Activated CD4-positive, alpha-beta T cell treated with anti-CD3 and anti-CD28 coated beads for 1 hour (primary cell): ENCODE measurements around the gene FOXP1.

Source experiments
- DNase-seq: peaks from one replicate; pipeline ENCODE4 v3.0.0-alpha.2; 2020

The FOXP1 gene

DNA sequence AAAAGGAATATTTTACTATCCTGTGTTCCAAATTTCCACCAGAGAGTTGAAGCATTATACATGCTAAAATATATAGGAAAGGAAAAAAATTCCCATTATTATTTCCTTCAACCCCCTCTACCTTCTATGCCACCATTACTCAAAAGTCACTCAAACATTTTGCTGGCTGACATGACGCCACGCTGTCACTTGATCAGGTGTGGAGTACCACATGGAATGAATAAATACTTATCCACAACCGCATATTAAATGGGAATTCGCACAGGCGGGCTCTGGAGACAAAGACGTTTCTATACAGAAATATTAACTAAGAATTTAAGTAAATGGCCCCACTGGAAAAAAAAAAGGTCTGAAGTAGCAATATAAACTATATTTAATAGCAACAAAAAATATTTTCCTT, 266.4 kb downstream of the FOXP1 start:
- DNase-seq, result no peak

DNA sequence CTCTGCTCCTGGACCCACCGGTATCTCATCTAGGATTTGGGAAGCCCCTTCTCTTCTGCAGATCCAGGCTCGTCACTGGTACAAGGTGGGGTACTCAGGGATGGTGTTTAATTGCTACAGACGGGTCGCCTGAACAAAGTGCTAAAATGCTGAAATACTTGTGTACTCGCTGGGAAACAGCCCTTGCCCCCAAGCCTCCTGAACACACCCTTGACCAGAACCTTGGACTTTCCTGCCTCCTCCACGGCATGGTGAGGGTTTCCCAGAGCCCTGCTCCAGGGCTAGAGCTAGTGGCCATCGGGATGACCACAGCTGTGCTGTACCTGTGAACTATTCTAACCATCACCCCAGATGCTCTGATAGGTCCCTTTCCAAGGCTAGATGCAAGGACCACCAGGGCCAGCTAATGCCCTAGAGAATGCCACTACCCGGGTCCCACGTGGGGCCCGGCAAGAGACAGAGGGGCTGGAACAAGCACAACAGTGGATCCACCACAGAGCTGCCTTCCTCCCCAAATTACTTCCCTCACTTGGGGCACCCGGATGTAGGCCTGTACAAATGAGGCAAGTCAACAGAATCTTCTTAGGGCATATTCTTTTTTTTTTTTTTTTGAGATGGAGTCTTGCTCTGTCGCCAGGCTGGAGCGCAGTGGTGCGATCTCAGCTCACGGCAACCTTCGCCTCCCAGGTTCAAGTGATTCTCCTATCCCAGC, 267.3 kb downstream of the FOXP1 start:
- no peak for DNase-seq

DNA sequence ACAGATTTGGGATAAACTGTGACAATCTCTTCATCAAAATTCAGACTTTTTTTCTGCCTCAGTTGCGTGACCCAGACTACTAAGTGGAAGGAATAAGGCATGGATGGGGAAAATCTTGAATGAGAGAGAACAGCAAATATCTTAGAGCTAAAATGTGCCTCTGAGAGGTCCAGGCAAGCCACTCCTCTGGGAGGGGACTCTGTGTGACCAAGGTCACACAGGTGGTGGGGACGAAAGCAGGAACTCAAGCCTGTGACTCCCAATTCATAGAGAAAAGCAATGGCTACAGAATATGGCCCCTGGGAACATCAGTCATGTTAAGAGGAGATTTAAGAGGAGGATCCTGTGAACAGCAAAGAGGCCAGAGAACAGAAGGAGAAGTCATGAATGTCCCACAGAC, 268.1 kb downstream of the FOXP1 start:
- DNase-seq, result no peak

DNA sequence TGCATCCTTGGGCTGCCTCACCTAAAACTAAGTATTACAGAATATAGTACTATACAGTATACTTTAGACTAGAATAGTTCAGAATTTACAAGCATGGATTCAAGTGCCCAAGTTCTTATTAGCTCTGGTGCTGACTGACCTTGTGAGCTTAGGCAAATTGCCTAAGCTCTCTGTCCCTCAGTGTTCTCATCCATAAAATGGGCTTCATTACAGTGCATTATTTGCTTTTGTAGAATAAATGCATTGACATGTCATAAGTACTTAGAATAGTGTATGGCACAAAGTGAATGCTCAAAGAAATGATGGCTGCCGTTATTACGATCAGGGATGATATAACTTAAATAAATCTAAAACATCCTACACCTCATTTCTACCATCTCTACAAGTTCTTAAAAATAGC, 269.7 kb downstream of the FOXP1 start:
- no peak for DNase-seq

DNA sequence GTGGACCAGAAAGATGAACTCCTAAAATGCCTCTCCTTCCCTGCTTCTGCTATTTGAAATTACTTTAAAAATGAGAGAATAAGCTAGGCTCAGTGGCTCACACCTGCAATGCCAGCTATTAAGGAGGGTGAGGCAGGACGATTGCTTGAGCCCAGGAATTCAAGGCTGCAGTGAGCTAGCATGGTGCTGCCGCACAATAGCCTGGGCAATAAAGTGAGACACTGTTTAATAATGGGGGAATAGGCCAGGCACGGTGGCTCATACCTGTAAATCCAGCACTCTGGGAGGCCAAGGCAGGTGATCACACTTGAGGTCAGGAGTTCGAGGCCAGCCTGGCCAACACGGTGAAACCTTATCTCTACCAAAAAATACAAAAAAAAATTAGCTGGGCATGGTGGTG, 271.1 kb downstream of the FOXP1 start:
- no peak for DNase-seq

DNA sequence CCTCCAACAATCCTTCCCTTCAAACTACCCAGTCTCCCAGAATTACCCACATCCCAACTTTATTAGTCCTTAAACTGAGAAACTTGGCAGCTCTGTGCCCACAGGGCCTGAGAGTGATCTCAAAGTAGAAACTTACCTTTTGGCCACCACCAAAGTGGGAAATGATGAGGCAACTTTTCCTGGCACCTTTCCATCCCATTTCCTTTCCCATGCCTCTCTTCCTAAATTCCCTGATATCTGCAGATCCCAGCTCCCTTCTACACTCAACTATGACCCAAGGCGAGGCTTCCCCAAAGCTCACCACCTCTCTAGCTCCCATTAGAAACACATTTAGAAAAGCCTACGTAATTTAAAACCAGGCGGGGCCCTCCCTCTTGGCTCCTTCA, 271.9 kb downstream of the FOXP1 start:
- no peak for DNase-seq

DNA sequence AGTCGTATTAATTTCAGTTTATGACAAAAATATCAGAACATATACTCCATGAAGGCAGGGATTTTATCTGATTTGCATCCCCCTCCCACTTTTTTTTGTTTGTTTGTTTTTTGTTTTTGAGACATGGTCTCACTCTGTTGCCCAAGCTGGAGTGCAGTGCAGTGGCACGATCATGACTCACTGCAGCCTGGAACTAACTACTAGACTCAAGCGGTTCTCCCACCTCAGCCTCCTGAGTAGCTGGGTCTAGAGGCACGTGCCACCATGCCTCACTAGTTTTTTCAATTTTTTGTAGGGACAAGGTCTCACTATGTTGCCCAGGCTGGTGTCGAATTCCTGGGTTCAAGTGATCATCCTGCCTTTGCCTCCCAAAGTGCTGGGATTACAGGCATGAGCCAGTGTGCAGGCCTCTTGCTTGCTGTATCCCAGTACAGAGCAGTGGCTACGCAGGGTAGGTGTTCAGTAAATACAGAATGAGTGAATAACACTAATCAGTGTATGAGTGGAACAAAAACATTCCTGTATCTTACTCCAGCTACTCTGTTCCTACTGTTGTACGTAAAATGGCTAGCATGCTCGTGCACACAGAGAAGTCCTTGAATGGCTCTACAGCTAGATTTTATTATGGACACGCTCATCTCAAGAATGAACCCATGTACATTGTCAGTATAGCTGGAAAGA, 272.4 kb downstream of the FOXP1 start:
- DNase-seq, result no peak

DNA sequence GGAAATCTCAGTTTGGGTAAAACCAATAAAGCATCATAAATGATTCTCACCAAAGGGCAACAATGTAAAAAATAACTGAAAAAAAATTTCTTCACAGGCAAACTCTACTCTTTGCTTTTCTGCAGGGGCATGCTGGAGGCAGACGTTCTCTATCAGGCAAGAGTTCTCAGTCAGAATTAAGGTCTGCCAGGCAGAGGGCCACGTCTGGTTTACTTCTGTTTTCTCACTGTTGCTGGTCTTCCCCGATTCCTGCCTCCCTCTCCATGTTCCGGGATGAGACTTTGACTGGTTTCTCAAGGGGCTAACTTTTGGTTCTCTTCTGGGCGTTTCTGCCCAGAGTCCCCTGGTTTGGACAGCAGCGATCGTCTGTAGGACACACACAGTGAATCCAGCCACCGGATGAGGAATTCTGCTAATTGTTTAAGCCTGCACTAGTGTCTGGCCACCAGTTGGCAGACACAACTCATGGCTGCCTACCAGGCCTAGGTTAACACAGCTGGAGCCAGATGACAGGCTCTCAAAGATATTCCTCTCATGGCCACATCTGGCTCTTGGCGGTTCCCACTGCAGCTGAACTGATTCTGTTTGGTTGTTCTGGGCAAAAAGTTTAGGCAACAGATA, 273.1 kb downstream of the FOXP1 start:
- no peak for DNase-seq

DNA sequence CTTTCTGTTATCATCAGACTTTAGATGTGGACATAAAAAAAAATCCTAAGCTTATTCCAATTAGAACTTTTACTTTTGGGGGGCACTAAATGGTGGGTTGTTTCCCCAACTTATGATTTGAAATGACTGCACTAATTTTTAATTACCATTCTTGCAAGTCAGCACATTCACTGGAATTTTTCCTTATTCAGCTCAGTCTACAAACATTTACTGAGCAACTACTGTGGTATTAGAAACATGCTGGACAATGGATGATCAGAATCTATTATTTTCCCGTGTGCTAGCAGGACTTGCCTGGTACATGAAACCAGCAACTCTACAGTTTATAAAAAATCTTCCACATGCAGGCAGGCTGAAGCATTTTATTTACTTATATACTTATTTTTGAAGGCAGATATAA, 273.6 kb downstream of the FOXP1 start:
- DNase-seq, result no peak

DNA sequence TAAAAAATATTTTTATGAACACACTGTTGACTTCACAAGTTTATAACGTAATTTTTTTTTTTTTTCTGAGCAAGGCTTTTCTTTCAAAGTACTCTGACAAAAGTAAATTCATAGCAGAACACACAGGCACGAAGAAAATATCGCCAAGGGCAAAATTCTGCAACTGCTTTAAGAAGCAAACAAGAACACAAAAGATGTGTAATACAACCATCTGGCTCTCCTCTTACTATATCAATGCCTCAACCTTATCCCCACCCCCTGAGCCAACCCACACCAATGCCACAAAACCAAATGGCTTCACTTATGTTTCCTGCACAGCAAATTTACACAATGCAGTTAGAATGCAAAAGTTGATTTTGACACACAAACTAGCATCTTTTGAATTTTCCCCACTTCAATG, 274.2 kb downstream of the FOXP1 start:
- DNase-seq, result no peak

DNA sequence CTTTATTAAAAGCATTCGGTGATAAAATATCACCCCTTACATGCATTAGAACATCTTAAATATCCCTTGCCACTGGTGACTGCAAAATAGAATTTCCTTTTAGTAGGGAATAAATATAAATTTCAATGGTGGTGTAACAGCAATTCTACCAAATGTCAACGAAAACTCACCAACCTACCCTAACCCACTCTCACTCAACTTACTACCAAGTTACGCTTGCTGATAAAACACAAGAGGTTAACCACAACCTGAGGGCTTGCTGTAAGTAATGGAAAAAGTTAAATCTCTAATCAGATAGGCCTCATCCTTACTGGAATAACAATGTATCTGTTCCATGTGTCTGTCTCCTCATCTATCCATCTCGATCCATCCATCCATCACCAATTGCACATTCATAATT, 274.7 kb downstream of the FOXP1 start:
- no peak for DNase-seq

DNA sequence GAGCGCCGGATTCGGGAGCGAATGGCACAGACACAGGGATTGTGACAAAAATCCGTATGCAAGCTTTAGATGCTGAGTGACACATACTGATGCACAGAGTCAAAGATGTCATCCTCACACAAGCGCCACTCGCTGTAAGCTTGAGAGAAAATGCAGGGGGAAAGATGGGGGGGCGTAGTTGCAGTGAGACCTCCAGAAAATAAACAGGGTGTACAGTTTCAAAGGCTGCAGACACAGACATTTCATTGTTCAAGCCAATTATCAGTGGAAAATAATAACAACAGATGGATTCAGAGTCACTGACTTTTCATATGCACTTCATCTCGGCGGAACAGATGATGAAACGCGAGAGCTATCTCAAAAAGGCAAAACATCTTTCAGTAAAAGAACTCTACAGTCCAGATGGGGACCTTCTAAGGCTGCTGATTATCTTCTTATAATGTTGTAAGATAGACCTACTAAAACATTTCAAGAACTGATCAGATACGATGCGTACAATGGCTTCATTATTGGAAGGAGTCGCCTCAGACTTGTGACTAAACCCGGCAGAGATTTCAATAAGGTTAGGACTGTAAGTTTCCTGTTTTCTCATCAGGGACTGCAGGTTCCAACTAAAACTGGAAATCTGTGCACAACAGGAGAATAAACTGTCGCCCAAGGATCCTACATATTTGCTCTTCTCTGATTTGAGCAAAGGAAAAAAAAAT, 275.4 kb downstream of the FOXP1 start:
- no peak for DNase-seq

DNA sequence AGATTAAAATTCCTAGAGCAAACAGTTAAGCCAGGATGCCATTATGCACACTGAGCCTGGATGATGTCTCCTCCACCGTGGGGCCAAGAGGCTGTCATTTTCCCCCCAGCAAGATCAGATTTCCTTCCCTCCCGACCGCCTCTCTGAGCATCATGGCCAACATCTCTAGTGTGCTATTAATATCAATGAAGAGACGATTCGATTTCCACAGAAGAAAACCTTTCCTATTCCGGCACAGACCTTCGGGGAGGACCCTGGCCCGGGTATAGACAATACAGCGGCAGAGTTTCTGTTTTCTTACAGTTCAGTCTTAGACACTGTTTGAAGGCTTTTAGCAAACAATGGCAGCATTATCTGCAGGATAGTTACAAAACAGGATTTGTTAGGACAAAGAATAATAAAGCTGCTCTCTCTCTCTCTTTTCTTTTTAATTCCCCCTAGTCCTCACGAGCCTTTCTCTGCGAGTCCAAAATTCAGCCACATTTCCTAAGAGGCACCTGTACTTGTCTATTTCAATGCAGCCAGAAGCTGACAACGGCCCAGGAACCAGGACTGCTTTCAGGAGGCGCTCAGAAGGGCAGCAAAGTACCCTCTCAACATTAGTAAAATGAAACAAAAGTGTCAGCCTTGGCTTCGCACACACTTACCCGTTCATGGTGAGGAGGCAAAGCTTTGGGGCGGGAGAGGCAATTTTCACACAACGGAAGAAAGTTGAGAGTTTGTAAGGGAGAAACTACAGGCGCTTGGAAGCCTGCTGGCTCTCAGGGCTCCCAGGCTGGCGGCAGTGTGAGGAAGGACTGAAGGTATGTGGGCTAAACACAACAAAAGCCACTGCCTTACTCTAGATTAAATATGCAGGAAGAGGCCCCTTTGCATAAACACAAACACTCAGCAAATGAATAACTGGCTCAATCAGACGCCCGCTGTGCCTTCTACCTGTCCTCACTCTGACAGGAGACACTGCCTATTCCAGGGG, 278.0 kb downstream of the FOXP1 start:
- no peak for DNase-seq

DNA sequence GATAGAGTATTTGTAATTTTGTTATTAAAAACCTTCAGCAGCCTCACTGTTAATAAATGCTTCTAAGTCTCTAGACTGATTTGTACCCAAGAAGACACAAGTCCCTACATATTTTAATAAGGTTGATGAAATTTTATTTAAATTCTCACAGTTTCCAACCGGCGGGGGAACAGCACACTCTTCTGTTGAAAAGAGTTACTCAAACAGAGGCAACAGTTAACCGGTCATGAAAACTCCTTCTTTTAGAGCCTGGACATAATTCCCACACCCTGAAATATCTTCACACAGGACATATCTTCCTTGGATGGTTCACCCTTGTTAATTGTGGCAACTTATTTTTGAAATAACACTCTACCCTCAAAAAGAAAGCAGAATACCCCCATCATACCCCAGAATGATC, 278.8 kb downstream of the FOXP1 start:
- DNase-seq, result no peak

DNA sequence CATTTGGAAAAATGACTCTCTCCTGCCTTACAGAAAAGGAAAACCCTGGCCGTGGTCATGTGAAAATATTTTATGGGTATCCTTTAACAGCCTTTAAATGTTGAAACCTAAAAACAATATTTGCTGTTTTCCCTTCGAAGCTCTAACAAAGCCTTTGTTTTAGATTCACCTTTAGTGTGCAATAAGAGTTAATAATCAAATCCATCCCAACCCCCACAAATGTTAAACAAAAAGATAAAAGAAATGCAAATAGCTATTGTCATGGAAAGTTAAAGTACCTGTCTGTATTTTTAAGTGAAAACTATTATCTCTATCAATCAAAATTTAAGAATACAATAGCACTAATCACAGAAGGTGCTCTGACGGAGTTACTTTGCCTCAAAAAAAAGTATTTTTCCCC, 279.3 kb downstream of the FOXP1 start:
- no peak for DNase-seq

DNA sequence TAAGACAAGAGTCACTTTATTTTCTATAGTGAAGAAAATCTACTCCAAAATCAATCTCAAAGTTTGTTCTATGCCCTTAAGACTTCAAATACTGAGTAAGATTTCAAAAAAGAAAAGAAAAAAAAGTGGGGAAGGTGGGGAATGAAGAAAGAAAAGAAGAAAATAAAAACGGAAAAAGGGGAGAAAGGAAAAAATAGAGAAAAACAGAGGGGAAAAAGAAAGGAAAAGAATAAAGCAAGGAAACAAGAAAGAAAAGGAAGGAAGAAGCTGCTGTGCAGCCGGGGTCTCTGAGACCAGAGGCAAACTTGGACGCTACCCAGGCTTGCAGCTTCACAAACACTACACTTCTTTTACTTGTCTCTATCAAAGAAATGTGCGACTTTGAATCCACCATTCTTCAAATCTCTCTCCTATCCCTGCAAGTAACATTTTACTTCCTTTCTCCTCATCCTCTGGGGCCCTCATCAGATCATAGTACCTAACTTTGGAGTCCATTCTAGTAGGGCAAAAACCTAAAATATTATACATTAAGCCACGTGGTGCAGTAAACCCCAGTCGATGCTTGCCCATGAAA, 279.8 kb downstream of the FOXP1 start:
- DNase-seq, result no peak

DNA sequence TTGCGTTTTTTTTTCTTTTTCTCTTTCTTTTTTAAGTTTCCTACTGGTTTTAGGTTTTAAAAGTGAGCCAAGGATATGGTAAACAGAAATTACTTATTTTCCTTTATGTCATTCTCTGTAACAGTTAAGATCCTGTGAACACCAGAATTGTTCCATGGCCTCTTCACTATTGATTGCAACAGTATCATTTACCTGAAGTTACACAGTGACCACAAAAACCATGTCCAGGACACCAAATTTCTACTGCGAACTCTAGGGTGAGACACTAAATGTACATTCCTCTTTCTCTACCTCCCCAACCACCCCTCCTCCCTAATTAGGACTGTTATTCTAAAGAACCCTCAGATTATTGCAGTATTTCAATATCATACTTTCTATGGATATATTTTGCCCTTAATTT, 280.9 kb downstream of the FOXP1 start:
- DNase-seq, result no peak

DNA sequence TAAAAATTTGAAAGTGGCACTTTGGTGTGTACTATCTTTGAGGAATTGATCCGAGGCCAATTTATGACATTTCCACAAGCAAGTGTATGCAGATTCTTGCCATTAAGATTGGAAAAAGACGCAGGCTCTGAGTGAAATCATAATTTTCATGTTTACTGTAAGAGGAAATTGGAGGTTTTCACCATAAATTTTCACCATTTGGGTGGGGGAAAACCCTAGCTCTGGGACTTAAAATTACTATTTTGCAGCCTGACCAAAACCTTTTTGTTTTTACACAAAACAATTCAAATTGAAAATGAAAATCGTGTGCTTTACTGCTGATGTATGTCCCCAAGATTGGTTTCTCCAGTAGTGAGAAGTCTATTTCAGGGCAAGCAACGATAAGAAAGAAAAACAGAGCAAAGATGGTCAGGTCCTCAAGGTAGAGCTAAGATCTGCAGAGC, 282.6 kb downstream of the FOXP1 start:
- no peak for DNase-seq

DNA sequence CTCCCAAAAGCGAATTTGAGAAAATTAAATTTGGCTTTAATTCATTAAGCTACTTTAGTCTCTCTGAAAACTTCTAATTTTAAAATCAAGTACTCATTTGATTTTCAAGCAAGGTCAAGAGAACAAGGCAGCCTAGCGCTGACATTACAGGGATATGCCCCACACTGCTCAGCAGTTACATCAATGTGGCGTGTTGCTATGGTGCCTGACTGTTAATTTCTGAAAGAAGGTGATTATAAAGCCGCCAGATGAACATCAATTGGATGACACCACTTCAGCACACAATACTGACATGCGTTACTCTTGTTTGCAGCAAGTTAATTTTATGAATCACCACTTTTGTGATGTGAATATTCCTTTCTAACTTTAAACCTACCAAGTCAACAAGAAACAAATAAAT, 284.4 kb downstream of the FOXP1 start:
- DNase-seq, result no peak

DNA sequence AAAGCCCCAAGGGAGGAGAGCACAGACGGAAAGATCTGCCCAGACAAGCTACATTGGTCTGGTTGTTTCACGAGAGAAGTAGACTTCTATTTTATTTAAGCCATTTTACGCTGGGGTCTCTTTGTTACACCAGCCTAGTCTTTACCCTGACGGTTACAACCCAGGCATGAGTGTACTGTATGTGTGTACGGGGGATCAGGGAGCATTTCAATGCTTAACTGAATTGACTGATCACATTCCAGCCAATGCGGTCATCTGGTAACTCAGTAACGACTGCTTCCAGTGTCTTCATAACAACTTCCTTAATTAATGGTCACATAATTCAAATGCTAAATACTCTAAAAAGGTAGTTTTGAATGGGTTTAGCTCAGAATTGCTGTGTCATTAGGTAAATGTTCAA, 288.6 kb downstream of the FOXP1 start:
- DNase-seq, result no peak

DNA sequence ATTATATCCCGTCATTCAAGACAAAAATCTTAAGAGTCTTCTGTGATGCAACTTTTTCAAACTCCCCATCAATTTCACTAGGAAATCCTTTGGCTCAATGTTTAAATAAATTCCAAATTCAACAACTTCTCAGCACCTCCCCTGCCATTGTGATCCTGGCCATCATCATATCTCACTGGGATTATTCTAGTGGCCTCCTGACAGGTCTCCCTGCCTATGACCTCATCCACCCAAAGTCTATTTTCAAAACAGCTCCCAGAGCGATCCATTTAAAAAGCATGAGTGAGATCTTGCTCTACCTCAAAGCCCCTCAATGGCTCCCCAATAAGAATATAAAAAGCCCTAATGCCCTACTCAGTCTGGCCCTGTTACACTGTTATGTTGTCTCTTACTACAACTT, 293.2 kb downstream of the FOXP1 start:
- DNase-seq, result no peak

DNA sequence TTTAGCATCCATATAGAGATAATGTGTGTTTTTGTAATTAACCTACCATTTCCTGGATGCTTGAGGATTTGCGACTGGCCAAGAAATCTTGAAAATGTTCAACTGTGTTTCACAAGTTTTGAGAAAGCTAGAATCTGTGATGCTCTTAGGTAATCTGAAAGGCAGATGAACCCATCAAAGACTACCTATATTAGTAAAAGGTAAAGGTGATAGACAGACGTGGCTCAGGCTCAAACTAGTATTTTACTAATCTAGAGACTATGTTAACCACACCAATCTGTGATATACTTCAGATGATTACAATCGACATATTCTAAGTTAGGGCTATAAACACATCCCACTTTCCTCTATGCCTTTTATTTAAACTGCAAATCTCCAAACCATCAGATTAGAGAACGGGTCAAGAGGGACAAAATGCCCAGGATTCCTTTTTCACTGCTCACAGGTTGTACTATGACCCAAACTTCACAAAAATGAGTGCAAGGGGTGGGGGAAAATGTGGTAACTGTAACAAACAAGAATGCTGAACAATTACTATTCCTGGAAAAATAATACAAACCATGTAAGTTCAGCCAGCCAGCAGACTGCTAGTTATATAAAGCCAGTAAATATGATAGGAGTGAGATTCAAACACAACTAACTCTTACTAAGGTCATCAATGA, 295.1 kb downstream of the FOXP1 start:
- no peak for DNase-seq
